Gastrocnemius medialis (tissue), 4 donors: ENCODE measurements around the gene VAV1. TPM values are rescaled to one million over a fixed set of nuclear protein-coding genes. Genes with fewer than 3 reads are reported as not detected.

Experiments used
- ATAC-seq, 2 donors: fragments of 150-250 bp; one replicate each; pipeline ENCODE4 v1.9.1; 2016
- DNase-seq, 2 donors: peaks; one replicate each; pipeline ENCODE4 v3.0.0-alpha.2; 2019
- H3K27ac ChIP-seq, 4 donors: fragments of 200-600 bp; sonication (generic); 1 replicate in 1 of 4; 2 replicates in 3 of 4; pipeline ENCODE4 v1.5.1; 2016 to 2018; ENCODE audit warnings: mild to moderate bottlenecking in 2 of 4, moderate library complexity in 1 of 4
- H3K27me3 ChIP-seq, 3 donors: fragments of 200-600 bp; sonication (generic) in 2 of 3; 1 replicate in 1 of 3; 2 replicates in 2 of 3; pipeline versions ENCODE4 v1.5.1 to v1.6.0; 2016 to 2019; ENCODE audit warnings: mild to moderate bottlenecking in 1 of 3, moderate library complexity in 1 of 3
- H3K36me3 ChIP-seq, 2 donors: fragments of 200-600 bp; sonication (generic) in 1 of 2; one replicate each; pipeline ENCODE4 v1.5.1; 2017 to 2018
- H3K4me1 ChIP-seq, 2 donors: fragments of 200-600 bp; sonication (generic) in 1 of 2; one replicate each; pipeline ENCODE4 v1.5.1; 2016 to 2017; ENCODE audit warnings: mild to moderate bottlenecking in 2 of 2
- H3K4me3 ChIP-seq, 4 donors: fragments of 200-600 bp; sonication (generic) in 3 of 4; 1 replicate in 1 of 4; 2 replicates in 3 of 4; pipeline ENCODE4 v1.5.1; 2016 to 2019; ENCODE audit warnings: mild to moderate bottlenecking in 2 of 4
- H3K9me3 ChIP-seq, 3 donors: fragments of 200-600 bp; sonication (generic) in 2 of 3; 1 replicate in 1 of 3; 2 replicates in 2 of 3; pipeline ENCODE4 v1.5.1; 2016 to 2019
- CTCF ChIP-seq, 5 experiments: fragments of 450-650 bp in 3 of 5; fragments of 200-600 bp in 2 of 5; sonication (generic) in 2 of 5; IDR thresholded peaks in 4 of 5; conservative IDR thresholded peaks in 1 of 5; 1 replicate in 4 of 5; 2 replicates in 1 of 5; pipeline ENCODE4 v1.5.1; 2016 to 2019; ENCODE audit warnings: antibody characterized with exemption in 5 of 5, mild to moderate bottlenecking in 3 of 5, moderate library complexity in 3 of 5
- POLR2A ChIP-seq, 2 donors: fragments of 450-650 bp; IDR thresholded peaks; one replicate each; pipeline ENCODE4 v1.6.1; 2017; ENCODE audit warnings: antibody characterized with exemption in 2 of 2, mild to moderate bottlenecking in 2 of 2, moderate library complexity in 2 of 2
- in situ Hi-C, 4 donors: fragments of 200-750 bp; cut with MboI; loops; one replicate each; pipeline versions ENCODE4 v1.15.0 to v1.8.0; 2017; ENCODE audit warnings: low sequenced_read_pairs in 4 of 4
- intact Hi-C: fragments of 100-400 bp; cut with DNase I; formaldehyde crosslinking; loops from one replicate; pipeline ENCODE4 v1.15.1; 2023; ENCODE audit warnings: low total_unique reads
- total RNA-seq, 4 donors: library from RNA; depleted of rRNA; stranded (reverse); fragments of >200 nt; gene quantifications; one replicate each; pipeline versions ENCODE4 v1.1.0 to v1.2.3, GENCODE V29; 2016

Gene VAV1
- total RNA-seq, 4 donors from 2014 or later = 0.63 to 1.8 (median 0.96) TPM

- peak; percentile 74 to 86 for DNase-seq
- H3K27me3 ChIP-seq = no peaks in the 10 kb centered on the region
- in situ Hi-C loops = loop anchor here in 2 of 4 donors (10.0 to 25.0 kb wide), 3 partner anchors 125 to 352 kb away; partner anchors contain the start of genes GTF2F1 (in 1 of the 2), PSPN (in 1 of the 2) and TUBB4A (in 1 of the 2)
- H3K4me1 ChIP-seq = peaks cover 54 to 65% of the 10 kb centered on the region in 2 donors
- peak; percentile 11 to 17 for ATAC-seq
- H3K27ac ChIP-seq = peak within 1 kb of the TSS; percentile 96 to 100 (median 98)
- TF ChIP-seq CTCF (IDR thresholded peaks at IDR 0.05 in 4 of 5, conservative IDR thresholded peaks at IDR 0.05 in 1 of 5) (no peak), POLR2A (IDR thresholded peaks at IDR 0.05) (peak; percentile 88 to 93)
- H3K36me3 ChIP-seq = peaks cover 0 to 17% of the 10 kb centered on the region in 2 donors
- no peaks in the 10 kb centered on the region for H3K9me3 ChIP-seq
- H3K4me3 ChIP-seq = peak within 1 kb of the TSS; percentile 79 to 98 (median 88)
- intact Hi-C loops = loop anchor here (1.0 to 10.0 kb wide), 6 partner anchors 123 to 885 kb away; partner anchors contain the start of genes NDUFA11, PET100, SLC25A23 and TNFSF9
Measured at GRCh38 chr19:6739390-6739882, 33.1 kb upstream of the VAV1 start, which contains the start of gene TRIP10. TSS of gene TRIP10 (plus strand) at chr19:6739680. CDS start at chr19:6739762, 82 bp downstream.

- Histone ChIP-seq H3K27ac (peak overlapping the region; percentile 96 to 100 (median 98)), H3K9me3 (no peaks in the 10 kb centered on the region), H3K27me3 (no peaks in the 10 kb centered on the region), H3K36me3 (peaks cover 0 to 21% of the 10 kb centered on the region in 2 donors), H3K4me1 (peaks cover 60 to 71% of the 10 kb centered on the region in 2 donors), H3K4me3 (peak overlapping the region; percentile 79 to 98 (median 88))
- intact Hi-C loops (loop anchor here (1.0 to 10.0 kb wide), 6 partner anchors 123 to 885 kb away; partner anchors contain the start of genes NDUFA11, PET100, SLC25A23 and TNFSF9), in situ Hi-C loops (loop anchor here in 2 of 4 donors (10.0 to 25.0 kb wide), 3 partner anchors 125 to 353 kb away; partner anchors contain the start of genes GTF2F1 (in 1 of the 2), PSPN (in 1 of the 2) and TUBB4A (in 1 of the 2))
- peak; percentile 80 to 92 for DNase-seq
- ATAC-seq = peak; percentile 23 to 26
- TF ChIP-seq CTCF (IDR thresholded peaks at IDR 0.05 in 4 of 5, conservative IDR thresholded peaks at IDR 0.05 in 1 of 5) (no peak), POLR2A (IDR thresholded peaks at IDR 0.05) (peak; percentile 3 to 38)
Measured at GRCh38 chr19:6739883-6740588, 32.5 kb upstream of the VAV1 start.

- no peak for TF ChIP-seq CTCF (IDR thresholded peaks at IDR 0.05 in 4 of 5, conservative IDR thresholded peaks at IDR 0.05 in 1 of 5)
- TF ChIP-seq POLR2A (IDR thresholded peaks at IDR 0.05) = no peak
- peak in 1 of 2 donors; percentile 37 for DNase-seq
- in situ Hi-C loops = loop anchor here in 2 of 4 donors (25.0 kb wide), 2 partner anchors 228 to 353 kb away; partner anchors contain the start of genes GTF2F1 (in 1 of the 2), PSPN (in 1 of the 2) and TUBB4A (in 1 of the 2)
- peaks cover 0 to 24% of the 10 kb centered on the region in 2 donors for H3K36me3 ChIP-seq
- H3K4me3 ChIP-seq = peak overlapping the region; percentile 79 to 98 (median 88)
- no peaks in the 10 kb centered on the region for H3K9me3 ChIP-seq
- peak overlapping the region; percentile 96 to 100 (median 98) for H3K27ac ChIP-seq
- H3K27me3 ChIP-seq = no peaks in the 10 kb centered on the region
- no peak for ATAC-seq
- intact Hi-C loops = no loop called here
- H3K4me1 ChIP-seq = peaks cover 66 to 78% of the 10 kb centered on the region in 2 donors
Measured at GRCh38 chr19:6740589-6741343, 31.7 kb upstream of the VAV1 start.

GRCh38 chr19:6743066-6743465 is 29.4 kb upstream of the VAV1 start:
- Histone ChIP-seq H3K27ac (peak overlapping the region; percentile 96 to 100 (median 98)), H3K27me3 (no peaks in the 10 kb centered on the region), H3K9me3 (no peaks in the 10 kb centered on the region), H3K4me1 (peaks cover 59 to 71% of the 10 kb centered on the region in 2 donors), H3K4me3 (no peak overlapping the region), H3K36me3 (peaks cover 0 to 47% of the 10 kb centered on the region in 2 donors)
- ATAC-seq = no peak
- in situ Hi-C loops (loop anchor here in 2 of 4 donors (25.0 kb wide), 2 partner anchors 231 to 356 kb away; partner anchors contain the start of genes GTF2F1 (in 1 of the 2), PSPN (in 1 of the 2) and TUBB4A (in 1 of the 2)), intact Hi-C loops (no loop called here)
- TF ChIP-seq POLR2A (IDR thresholded peaks at IDR 0.05) (no peak), CTCF (IDR thresholded peaks at IDR 0.05 in 4 of 5, conservative IDR thresholded peaks at IDR 0.05 in 1 of 5) (no peak)
- DNase-seq = no peak
